HG02840 (cell line): Measurements from ENCODE around the gene ST6GAL1.
"Not testable (repeated sequence)": the region's sequence is repeated elsewhere in the genome, so short reads cannot be mapped to it uniquely, and the experiment has no call there.

Experiments
- ATAC-seq: cut with Tn5 transposase; IDR thresholded peaks from one replicate; pipeline ENCODE4 v1.9.1; 2021; ENCODE audit warnings: mild to moderate bottlenecking, moderate library complexity, moderate number of reproducible peaks; ENCODE audit not compliant: unreplicated experiment, low FRiP score

Gene ST6GAL1

DNA sequence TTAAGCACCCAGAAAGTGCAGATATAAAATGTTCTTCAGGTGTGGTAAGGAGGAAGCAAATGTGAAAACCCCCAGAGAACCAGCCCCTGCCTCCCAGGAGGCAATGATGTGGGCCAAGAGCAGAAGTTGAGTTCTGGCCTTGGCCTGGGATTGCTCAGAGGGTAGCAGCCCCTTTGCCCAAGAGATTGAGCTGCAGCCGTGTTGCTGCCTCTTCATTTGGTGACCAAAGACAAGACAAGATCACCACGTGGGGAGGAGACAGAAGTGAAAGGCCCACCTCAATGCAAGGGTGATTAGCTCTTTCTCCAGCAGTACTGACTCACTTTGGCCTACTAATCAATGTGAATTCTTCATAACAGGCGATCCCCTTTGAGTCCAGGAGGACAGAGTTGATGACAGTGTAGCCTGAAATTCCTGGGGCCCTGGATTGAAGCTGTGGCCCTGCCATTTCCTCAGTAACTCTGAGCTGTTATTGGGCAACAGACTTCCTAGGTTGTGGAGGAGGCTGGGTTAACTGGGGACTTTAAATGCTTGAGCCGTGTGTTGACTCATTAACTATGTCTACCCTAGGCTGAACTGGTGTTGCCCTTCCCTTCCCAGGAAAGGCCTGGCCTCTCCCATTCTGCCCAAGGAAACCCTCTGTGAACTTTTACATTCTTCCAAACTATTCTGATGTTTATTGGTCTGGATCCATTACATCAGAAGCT, 86.5 kb downstream of the ST6GAL1 start:
- ATAC-seq: no peak

GRCh38 chr3:187017511-187018230, 87.3 kb downstream of the ST6GAL1 start:
- ATAC-seq: no peak

- ATAC-seq: no peak
Measured at GRCh38 chr3:187019542-187020072, 89.3 kb downstream of the ST6GAL1 start.

DNA sequence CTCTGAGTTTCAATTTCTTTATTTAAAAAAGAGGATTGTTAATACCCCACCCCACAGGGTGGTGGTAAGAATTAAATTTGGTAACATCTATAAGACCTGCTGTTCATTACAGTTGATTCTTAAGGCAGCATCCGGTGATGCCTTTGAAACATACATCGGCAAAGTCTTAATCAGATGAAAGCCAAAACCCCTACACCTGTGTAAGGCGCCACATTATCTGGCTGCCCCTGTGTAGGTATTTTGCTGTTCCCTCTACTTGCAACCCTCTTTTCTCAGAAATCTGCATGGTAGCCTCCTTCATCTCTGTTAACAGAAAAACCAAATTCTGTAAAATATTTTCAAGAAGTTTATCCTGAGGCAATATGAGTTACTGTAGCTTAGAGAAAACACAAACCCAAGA, 90.0 kb downstream of the ST6GAL1 start:
- ATAC-seq: no peak

DNA sequence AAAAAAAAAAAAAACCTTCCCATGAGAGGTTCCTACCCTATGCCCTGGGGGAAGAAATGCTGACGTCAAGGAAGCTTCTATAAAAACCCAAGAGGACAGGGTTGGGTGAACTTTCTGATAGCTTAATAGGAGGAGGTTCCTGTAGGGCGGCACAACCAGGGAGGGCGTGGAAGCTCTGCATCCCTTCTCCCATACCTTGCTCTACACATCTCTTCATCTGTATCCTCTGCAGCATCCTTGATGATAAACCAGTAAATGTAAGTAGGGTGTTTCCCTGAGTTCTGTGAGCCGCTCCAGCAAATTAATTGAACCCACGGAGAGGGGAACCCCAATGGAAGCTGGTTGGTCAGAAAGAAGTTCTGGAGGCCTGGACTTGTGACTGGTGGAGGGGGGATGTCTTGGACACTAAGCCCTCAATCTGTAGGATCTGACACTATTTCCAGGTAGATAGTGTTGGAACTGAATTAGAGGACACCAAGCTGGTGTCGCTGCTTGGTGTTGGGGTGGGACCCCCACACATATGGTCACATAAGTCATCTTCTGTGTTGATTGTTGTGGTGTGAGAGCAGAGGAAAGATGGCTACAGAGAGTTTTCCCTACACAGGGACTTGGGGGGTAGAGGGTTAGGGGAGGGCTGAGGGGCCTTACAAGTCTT, 91.5 kb downstream of the ST6GAL1 start:
- no peak for ATAC-seq

DNA sequence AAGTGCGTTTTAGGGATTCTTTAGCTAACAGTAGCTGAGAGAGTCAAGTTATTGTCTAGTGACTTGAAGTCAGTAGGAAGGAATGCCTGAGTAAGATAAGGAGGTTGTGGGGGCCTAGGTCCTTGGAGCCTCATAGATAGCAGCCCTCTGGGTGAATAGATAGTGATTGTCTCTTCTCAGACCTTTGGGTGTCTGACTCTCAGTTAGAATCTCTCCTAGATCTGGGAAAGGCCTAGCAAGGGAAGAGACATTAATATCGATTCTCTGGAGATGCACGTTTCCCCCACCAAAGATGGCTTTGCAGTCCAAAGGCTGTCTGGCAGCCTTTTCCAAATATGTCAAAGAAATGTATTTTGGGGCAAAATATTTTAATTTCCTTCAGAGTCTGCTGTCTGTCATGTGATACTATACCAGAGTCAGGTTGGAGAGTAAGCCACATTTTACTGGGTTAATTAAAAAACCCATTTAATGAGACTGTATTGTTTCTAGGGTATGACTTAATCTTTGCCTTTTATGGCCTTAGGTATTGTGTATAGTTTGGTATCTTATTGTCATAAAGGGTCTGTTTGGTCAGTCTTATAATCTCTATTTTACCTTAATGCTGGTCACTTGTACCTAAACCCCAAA, 92.2 kb downstream of the ST6GAL1 start:
- ATAC-seq: no peak

GRCh38 chr3:187023340-187023739, 93.0 kb downstream of the ST6GAL1 start:
- not testable (repeated sequence) for ATAC-seq

DNA sequence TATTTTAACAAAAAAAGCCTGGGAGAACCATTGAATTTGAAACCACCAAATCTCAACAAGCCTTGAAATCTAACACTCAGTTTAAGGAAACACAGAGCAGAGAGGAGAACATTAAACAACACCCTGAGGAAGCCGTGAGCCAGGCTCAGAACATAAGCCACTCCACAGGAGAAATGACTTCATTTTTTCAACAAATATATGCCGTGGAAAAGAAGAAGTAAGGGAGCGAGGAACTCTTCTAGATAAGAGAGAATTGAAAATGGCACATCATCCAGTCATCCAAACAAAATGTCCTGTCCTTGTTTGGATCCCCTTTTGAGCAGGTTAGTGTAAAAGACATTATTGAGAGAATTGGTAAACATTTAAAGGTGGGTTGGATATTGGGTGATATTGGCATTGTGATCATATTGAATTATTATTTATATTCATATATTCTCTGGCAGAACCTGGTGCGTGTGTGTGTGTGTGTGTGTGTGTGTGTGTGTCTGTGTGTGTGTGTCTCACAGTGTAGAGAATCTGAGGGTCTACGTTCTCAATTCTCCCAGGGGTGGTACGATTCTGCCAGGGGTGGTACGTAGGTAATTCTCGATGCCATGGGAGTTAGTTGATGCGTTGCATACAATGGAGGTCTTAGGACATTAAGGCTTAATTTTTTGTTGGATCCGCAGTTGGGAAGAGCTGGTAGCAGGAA, 94.4 kb downstream of the ST6GAL1 start:
- no peak for ATAC-seq

DNA sequence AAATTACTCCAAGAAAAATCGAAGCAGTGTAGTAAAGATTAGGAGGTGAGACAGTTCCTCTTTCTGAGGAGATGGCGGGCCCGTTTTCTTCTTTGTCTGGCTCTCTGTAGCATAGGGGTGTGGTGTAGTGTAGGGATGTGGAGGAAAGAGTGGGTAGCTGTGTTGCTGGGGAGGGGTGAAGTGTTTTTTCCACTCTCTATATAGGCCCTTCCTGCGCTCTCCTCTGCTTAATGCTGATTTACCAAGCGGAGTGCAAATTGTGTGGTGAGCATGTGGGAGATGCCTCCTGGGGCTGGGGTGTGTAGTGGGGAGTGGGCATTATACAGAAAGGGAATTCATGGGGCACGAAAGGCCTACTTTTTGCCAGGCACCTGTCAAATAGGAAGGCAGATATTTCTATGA, 94.9 kb downstream of the ST6GAL1 start:
- ATAC-seq: peak; percentile 36

GRCh38 chr3:187025656-187026316, 95.5 kb downstream of the ST6GAL1 start:
- ATAC-seq: no peak

DNA sequence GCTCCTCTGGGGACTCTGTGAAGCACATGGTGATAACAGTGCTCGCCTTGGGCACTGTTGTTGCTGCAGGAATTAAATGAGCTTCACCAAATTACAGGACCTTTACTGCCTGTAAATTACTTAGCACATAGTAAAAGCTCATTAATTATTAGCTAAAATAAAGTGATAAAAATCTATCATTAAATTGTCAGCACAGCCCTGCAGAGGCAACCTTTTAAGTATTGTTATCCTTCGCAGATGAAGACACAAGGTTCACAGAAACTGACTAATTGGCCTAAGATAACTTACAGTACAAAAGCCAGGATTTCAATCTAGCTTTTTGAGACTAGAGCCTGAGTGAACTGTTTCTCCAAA, 96.0 kb downstream of the ST6GAL1 start:
- ATAC-seq: no peak

DNA sequence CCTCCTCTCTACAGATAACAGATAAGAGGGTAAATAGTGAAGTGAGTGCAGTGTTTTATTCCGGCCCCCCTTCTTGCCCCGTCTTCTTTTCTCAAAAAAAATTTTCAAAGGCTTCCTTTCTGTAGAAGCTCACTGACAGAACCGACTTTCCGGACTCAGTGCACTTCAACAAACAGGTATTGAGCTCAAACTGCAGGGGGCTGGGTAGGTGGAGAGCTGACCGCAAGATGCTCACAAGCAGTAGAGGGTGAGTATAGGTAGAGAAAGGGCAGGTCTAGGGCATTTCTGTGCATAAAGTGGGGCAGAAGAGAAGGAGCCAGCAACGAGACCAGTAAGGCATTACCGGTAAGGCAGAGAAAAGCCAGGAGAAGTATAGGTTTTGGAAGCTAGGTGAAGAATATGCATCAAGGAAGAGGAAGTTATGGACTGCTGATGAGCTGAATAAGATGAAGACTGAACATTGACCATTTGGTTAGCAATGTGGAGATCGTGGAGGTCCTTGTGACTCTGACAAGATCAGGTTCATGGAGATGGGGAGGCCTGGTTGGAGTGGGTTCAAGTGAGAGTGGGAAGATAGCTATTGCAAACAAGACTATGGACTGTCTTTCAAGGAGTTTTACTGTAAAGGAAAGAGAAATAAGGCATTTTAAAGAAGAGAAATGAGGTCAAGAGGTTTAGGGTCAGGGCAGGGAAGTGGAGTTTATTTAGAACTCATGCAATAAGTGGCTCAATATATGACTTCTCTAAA, 97.4 kb downstream of the ST6GAL1 start:
- ATAC-seq: no peak

GRCh38 chr3:187031934-187032333, 101.6 kb downstream of the ST6GAL1 start:
- no peak for ATAC-seq

DNA sequence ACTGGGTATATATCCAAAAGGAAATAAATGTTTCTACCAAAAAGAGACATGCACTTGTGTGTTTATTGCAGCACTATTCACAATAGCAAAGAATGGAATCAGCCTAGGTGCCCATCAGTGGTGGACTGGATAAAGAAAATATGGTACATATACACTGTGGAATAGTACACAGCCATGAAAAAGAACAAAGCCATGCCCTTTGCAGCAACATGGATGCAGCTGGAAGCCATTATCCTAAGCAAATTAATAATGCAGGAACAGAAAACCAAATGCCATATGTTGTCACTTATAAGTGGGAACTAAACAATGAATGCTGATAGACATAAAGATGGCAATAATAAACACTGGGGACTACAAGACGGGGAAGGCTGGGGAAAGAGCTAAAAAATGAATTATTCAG, 106.1 kb downstream of the ST6GAL1 start:
- no peak for ATAC-seq

DNA sequence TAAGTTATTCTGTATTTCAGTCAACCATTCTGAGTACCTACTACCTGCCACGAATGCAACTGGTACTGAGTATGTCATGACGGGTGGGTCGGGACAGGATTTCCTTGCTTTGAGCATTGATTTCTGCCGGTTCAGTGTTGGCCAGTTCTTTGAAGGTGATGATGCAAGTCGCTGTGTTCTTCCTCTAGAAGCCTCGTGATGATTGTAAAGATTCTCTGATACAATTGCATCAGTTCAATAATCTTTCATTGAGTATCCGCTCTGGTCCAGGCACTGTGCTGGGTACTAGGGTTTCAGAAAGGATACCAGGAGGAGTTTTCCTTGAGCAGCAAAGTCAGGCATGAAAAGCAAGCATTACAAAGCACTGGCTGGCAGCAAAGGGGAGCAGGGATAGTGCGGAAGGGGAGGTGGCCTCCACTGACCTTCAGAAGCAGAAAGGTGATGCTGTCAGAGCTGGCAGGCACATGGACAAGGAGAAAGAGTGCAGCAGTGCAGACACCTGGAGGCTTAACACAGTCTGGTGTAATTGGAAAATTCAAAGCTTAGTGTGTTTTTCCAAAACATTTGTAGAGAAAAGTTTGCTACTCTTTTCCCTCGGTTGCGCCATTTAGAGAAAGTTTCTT, 108.9 kb downstream of the ST6GAL1 start:
- no peak for ATAC-seq

- ATAC-seq: no peak
Measured at GRCh38 chr3:187039723-187040414, 109.5 kb downstream of the ST6GAL1 start.

DNA sequence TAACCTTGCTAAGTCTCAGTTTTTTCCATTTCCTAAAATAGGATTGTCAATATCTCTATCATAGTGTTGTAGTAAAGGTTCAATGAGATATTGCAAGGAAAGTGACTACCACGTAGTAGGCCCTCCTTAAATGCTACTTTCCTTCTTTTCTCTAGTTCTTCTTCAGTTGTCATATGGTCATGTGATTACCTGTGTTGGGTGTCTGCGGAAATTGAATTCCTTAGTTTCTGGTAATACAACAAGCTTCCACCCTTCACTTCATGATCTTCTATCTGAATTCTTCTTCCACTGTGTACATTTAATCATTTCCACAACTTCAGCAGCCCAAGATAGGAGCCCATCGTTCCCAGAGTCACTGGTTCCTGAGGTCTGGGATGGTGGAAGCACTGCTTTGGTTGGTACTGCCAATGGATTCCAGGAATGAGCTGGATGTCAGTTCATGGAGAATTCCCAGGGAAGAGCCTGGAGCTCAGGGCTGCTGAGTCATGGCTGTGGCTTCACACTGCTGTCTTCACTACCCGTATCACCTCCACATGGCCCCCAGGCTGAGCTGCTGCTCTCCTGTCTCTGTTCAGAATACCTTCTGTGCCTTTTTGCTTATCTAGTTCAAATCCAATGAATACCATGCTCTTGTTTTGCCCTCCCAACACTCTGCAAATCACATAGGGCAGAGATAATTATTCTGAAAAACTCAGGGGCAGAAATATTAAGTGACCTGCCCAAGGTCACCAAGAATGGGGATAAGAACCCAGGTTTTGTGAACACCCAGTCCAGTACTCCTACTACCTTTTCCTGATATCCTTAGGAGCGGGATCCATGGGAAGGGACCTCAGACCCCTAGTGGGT, 110.4 kb downstream of the ST6GAL1 start:
- ATAC-seq: no peak
